Rectal smooth muscle tissue (tissue), 1 donor: ENCODE data around the gene TNFRSF4.

Experiments
- H3K27ac ChIP-seq: one replicate; pipeline ENCODE4 v1.7.0; 2013; ENCODE audit warnings: low read depth, low read length, inconsistent platforms
- H3K27me3 ChIP-seq: one replicate; pipeline ENCODE4 v1.7.0; 2013; ENCODE audit warnings: low read length; ENCODE audit not compliant: control insufficient read depth, insufficient read depth
- H3K36me3 ChIP-seq: one replicate; pipeline ENCODE4 v1.7.0; 2013; ENCODE audit warnings: low read length; ENCODE audit not compliant: control insufficient read depth, insufficient read depth
- H3K4me1 ChIP-seq: one replicate; pipeline ENCODE4 v1.7.0; 2013; ENCODE audit warnings: low read length; ENCODE audit not compliant: control insufficient read depth, insufficient read depth
- H3K4me3 ChIP-seq: one replicate; pipeline ENCODE4 v1.7.0; 2013; ENCODE audit warnings: low read length
- H3K9ac ChIP-seq: one replicate; pipeline ENCODE4 v1.7.0; 2013; ENCODE audit warnings: low read length

Gene TNFRSF4

DNA sequence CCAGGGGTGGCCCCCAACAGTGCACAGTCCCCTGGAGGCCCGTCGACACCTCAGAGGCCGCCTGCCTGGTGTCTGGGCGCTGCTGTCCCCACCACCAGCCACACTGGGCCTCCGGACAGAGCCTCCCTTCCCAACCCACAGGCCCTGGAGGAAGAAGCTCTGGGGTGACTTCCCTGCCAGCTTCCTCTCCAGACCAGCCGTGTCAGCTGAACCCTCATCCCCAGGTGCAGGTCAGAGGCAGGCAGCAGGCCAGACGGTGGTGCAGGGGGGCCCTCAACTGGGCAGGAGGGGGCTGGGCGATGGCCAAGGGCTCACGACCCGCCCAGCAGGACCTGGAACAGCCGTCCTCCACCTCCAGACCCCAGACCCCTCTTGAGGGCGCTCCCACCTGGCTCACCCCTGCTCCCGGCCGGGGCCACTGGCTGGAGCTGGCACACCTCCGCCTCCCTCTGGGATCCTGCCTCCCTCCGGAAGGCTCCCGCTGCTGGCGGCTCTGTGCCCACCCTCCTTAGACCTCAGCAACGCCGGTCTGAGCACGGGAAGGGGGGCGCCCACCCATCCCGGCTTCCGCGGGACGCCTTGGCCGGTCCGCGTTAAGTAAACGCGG, 8.1 kb downstream of the TNFRSF4 start:
- H3K27me3 ChIP-seq: peaks cover 24% of the 10 kb centered on the region
- no peak overlapping the region for H3K27ac ChIP-seq
- peak overlapping the region; percentile 21 for H3K4me3 ChIP-seq
- no peaks in the 10 kb centered on the region for H3K36me3 ChIP-seq
- H3K9ac ChIP-seq: no peak overlapping the region
- H3K4me1 ChIP-seq: peaks cover 5% of the 10 kb centered on the region

- no peak overlapping the region for H3K27ac ChIP-seq
- no peak overlapping the region for H3K9ac ChIP-seq
- H3K4me3 ChIP-seq: no peak overlapping the region
- H3K36me3 ChIP-seq: no peaks in the 10 kb centered on the region
- peaks cover 5% of the 10 kb centered on the region for H3K4me1 ChIP-seq
- H3K27me3 ChIP-seq: peaks cover 24% of the 10 kb centered on the region
Observed at GRCh38 chr1:1204998-1205768, 8.8 kb downstream of the TNFRSF4 start.

DNA sequence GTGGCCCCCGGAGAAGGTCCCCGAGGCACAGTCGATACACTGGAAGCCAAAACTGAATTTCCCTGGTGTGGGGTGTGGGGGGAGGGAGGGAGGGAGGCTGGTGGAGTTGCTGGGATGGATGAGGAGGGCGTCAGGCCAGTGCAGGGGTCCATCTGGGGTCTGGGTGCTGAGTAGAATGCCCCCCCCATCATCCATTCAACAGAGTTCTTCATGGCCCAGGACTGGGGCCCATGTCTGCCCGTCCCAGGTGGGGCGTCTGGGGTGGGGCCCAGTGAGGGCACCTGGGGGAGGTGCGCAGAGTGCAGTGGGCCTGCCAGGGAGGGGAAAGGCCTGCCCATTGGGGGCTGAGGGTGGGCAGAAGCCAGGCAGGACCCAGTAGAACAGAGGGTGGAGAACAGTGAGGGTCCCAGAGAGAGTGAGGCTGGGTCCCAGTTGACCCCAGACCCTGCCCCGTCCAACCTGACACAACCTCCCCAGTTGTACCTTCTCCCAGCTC, 9.5 kb downstream of the TNFRSF4 start:
- peaks cover 5% of the 10 kb centered on the region for H3K4me1 ChIP-seq
- peaks cover 24% of the 10 kb centered on the region for H3K27me3 ChIP-seq
- H3K27ac ChIP-seq: no peak overlapping the region

DNA sequence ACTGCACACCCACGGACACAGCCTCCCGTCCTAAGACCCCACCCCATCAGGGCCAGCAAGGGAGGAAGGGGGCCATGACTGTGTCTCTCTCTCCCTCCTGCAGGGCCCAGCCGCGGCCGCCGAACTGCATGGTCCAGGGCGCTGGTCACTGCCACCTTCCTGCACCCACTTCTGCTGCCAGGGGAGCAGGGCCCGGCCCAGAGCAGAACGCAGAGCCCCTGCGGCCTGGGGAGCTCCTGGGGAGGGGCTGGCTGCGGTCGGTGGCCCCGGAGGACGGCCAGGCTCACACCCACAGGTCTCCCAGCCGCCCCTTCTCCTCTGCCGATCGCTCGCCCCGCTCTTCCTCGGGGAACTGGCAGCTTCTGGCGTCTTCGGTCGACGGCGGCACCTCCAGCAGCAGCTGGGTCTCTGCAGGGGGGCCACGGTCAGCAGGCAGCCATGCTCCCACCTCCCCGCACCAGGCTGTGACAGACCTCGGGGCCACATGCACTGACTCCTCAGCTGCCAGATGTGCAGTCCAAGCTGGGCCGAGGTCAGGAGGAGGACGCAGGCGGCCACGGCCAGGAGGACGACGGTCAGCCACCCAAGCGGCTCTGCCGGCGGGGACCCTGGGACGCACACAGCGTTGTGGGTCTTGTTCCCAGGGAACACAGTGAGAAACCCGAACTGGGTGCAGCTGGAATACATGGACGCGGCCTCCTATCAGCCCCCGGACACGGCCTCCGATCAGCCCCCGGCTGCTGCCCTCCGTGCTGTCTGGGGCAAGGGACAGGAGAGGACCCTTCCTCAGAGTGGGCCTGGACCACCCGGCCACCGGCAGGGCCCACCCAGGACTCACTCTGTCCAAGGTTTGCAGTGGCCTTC, 10.2 kb downstream of the TNFRSF4 start:
- Histone ChIP-seq H3K27me3 (peaks cover 24% of the 10 kb centered on the region), H3K27ac (no peak overlapping the region), H3K4me1 (peaks cover 5% of the 10 kb centered on the region), H3K36me3 (no peaks in the 10 kb centered on the region), H3K4me3 (no peak overlapping the region), H3K9ac (no peak overlapping the region)

More for the DNA sequence above, 9.5 kb downstream of the TNFRSF4 start:
- H3K9ac ChIP-seq: no peak overlapping the region
- no peak overlapping the region for H3K4me3 ChIP-seq
- H3K36me3 ChIP-seq: no peaks in the 10 kb centered on the region

- no peak overlapping the region for H3K27ac ChIP-seq
- no peak overlapping the region for H3K4me3 ChIP-seq
- peaks cover 2% of the 10 kb centered on the region for H3K4me1 ChIP-seq
- H3K27me3 ChIP-seq: peaks cover 24% of the 10 kb centered on the region
- no peaks in the 10 kb centered on the region for H3K36me3 ChIP-seq
- H3K9ac ChIP-seq: no peak overlapping the region
Observed at GRCh38 chr1:1202831-1203560, 11.0 kb downstream of the TNFRSF4 start.

GRCh38 chr1:1200876-1201810, 12.8 kb downstream of the TNFRSF4 start:
- H3K4me3 ChIP-seq: peak overlapping the region; percentile 32
- H3K9ac ChIP-seq: no peak overlapping the region
- peaks cover 12% of the 10 kb centered on the region for H3K27me3 ChIP-seq
- no peaks in the 10 kb centered on the region for H3K4me1 ChIP-seq
- H3K27ac ChIP-seq: no peak overlapping the region
- H3K36me3 ChIP-seq: no peaks in the 10 kb centered on the region

- Histone ChIP-seq H3K4me3 (no peak overlapping the region), H3K27me3 (peaks cover 4% of the 10 kb centered on the region), H3K9ac (no peak overlapping the region), H3K27ac (no peak overlapping the region), H3K4me1 (no peaks in the 10 kb centered on the region), H3K36me3 (no peaks in the 10 kb centered on the region)
Observed at GRCh38 chr1:1199961-1200875, 13.7 kb downstream of the TNFRSF4 start.

DNA sequence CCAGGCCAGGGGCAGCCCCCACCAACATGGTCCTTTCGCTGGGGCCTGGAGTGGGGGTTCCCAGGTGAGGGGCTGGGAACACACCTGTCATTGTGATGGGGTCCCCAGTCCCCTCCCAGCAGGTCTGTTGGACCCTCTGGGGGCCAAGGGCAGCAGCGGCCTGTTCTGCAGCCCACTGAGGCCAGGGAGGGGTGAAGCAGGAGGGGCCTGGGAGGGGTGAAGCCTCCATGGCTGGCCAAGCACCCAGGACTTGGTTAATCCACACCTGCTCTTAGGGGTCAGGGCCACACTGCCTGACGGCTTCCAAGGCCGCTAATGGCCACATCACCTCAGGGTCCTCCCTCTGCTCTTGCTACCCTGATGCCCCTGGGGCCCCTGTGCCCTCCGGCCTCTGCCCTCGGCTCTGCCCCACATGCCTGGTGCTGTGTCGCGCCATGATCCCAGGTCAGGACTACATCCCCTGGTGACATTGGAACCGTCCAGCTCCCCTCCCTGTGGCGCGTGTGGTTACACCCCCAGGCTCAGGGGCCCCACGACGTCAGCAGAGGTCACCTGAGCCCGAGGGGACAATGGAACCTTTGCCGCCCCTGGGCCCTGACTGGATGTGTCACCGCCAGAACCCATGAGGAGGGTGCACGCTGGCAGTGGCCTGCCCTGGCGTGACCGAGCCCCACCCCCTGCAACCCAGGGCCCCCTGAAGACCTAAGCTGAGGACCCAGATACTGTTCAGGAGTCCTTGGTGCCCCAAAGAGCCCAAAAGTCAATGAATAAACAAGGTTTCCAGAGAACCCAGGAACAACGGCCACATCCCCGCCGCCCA, 14.6 kb downstream of the TNFRSF4 start:
- Histone ChIP-seq H3K27ac (no peak overlapping the region), H3K4me3 (no peak overlapping the region), H3K9ac (no peak overlapping the region), H3K4me1 (no peaks in the 10 kb centered on the region), H3K27me3 (no peaks in the 10 kb centered on the region), H3K36me3 (no peaks in the 10 kb centered on the region)

DNA sequence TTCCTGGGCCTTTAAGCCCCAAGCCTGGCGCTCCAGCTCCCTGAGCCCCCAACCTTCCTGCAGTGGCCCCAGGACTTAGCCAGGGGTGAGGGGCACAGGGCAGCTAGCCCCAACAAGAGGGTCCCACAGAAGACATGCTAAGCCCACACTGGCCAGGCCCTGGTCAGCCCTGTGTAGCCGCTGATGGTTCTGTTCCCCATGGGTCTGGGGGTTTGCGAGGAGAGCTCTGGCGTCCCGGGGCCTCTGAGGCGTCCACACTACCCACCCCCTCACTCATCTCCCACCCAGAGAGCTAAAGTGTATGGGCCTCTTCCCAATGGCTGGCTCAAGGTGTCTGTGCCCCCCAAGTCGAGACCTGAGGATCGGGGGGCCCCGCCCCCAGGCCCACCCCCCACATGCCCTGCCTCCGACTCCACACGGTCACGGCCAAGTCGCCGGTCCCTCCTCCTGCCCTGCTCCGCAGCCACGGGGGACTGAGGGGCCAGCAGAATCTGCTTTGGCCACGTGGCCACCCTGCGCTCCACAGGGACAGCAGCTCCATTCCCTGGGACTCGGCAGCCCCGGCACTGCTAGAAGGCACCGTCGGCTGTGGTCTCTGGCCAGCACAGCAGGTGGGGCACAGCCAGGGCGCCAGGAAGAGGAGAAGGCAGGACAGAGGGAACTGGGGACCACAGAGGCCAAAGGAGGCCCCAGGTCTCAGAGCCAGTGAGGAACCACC, 15.4 kb downstream of the TNFRSF4 start:
- no peaks in the 10 kb centered on the region for H3K36me3 ChIP-seq
- H3K27ac ChIP-seq: no peak overlapping the region
- no peaks in the 10 kb centered on the region for H3K27me3 ChIP-seq
- H3K4me3 ChIP-seq: no peak overlapping the region
- H3K4me1 ChIP-seq: no peaks in the 10 kb centered on the region
- no peak overlapping the region for H3K9ac ChIP-seq
